ENCODE measurements around the gene RIMS3.

RIMS3 gene

GRCh38 chr1:40657046-40657445, 8.4 kb downstream of the RIMS3 start:
- no peak for TF ChIP-seq CTCF (IDR thresholded peaks at IDR 0.05; ENCODE audit: low read length, missing control alignments)
- H3K4me3 ChIP-seq (replicated peaks; ENCODE audit: low read depth, low read length), result no peak overlapping the region
- no peak for DNase-seq (ENCODE audit: low read depth)

- DNase-seq (ENCODE audit: low read depth), result peak; percentile 15
- TF ChIP-seq CTCF (IDR thresholded peaks at IDR 0.05; ENCODE audit: low read length, missing control alignments), result no peak
- H3K4me3 ChIP-seq (replicated peaks; ENCODE audit: low read depth, low read length), result no peak overlapping the region
These were observed 11.5 kb downstream of the RIMS3 start for GRCh38 chr1:40653851-40654537.

GRCh38 chr1:40652979-40653378, 12.5 kb downstream of the RIMS3 start:
- H3K4me3 ChIP-seq (replicated peaks; ENCODE audit: low read depth, low read length), result no peak overlapping the region
- DNase-seq (ENCODE audit: low read depth), result no peak
- no peak for TF ChIP-seq CTCF (IDR thresholded peaks at IDR 0.05; ENCODE audit: low read length, missing control alignments)

- DNase-seq (ENCODE audit: low read depth), result no peak
- no peak overlapping the region for H3K4me3 ChIP-seq (replicated peaks; ENCODE audit: low read depth, low read length)
- TF ChIP-seq CTCF (IDR thresholded peaks at IDR 0.05; ENCODE audit: low read length, missing control alignments), result no peak
These were observed 13.0 kb downstream of the RIMS3 start for GRCh38 chr1:40652468-40652867.

GRCh38 chr1:40651138-40651857, 14.2 kb downstream of the RIMS3 start:
- no peak for DNase-seq (ENCODE audit: low read depth)
- no peak for TF ChIP-seq CTCF (IDR thresholded peaks at IDR 0.05; ENCODE audit: low read length, missing control alignments)
- H3K4me3 ChIP-seq (replicated peaks; ENCODE audit: low read depth, low read length), result no peak overlapping the region

- H3K4me3 ChIP-seq (replicated peaks; ENCODE audit: low read depth, low read length), result no peak overlapping the region
- DNase-seq (ENCODE audit: low read depth), result peak; percentile 49
- peak; percentile 43 for TF ChIP-seq CTCF (IDR thresholded peaks at IDR 0.05; ENCODE audit: low read length, missing control alignments)
These were observed 15.4 kb downstream of the RIMS3 start for GRCh38 chr1:40650075-40650474.

GRCh38 chr1:40649592-40649930, 15.9 kb downstream of the RIMS3 start:
- no peak for DNase-seq (ENCODE audit: low read depth)
- TF ChIP-seq CTCF (IDR thresholded peaks at IDR 0.05; ENCODE audit: low read length, missing control alignments), result no peak
- no peak overlapping the region for H3K4me3 ChIP-seq (replicated peaks; ENCODE audit: low read depth, low read length)

All from fibroblast of pulmonary artery (primary cell).